K562 (cell line): ENCODE data around the gene NTN4. TPM values are rescaled to one million over a fixed set of nuclear protein-coding genes. Genes with fewer than 3 reads are reported as not detected.

Experiments used
- NCOA2 ChIP-seq, 2 experiments: fragments of 450-650 bp; IDR thresholded peaks; 2 replicates each; pipeline ENCODE4 v1.6.1; 2018; ENCODE audit warnings: mild to moderate bottlenecking in 2 of 2, moderate library complexity in 1 of 2; ENCODE audit not compliant: partially characterized antibody in 2 of 2
- STAG1 ChIP-seq: sonication (generic); formaldehyde crosslinking; IDR thresholded peaks from 2 replicates; pipeline ENCODE4 v1.5.0; 2020; ENCODE audit warnings: missing genetic modification reagents, borderline replicate concordance
- TEAD1 ChIP-seq, 2 experiments: fragments of 450-650 bp in 1 of 2; sonication (generic) in 1 of 2; formaldehyde crosslinking; IDR thresholded peaks; 2 replicates each; pipeline versions ENCODE4 v1.4.0 to v1.8.0; 2020 to 2022; ENCODE audit warnings: mild to moderate bottlenecking in 2 of 2, missing genetic modification reagents in 1 of 2
- YY1 ChIP-seq, 3 experiments: IDR thresholded peaks; 2 replicates each; pipeline ENCODE4 v1.6.1; 2011; ENCODE audit warnings: low read length in 2 of 3, mild to moderate bottlenecking in 2 of 3, moderate library complexity in 2 of 3, borderline replicate concordance in 1 of 3, control low read depth in 1 of 3, low read depth in 1 of 3; ENCODE audit not compliant: insufficient read depth in 3 of 3, insufficient replicate concordance in 2 of 3, control insufficient read depth in 1 of 3, insufficient read length in 1 of 3; ENCODE audit errors: extremely low read depth in 1 of 3
- ZFPM2 ChIP-seq: fragments of 250-450 bp; sonication (Bioruptor Pico); IDR thresholded peaks from 2 replicates; pipeline ENCODE4 v1.5.1; 2022; ENCODE audit warnings: mild to moderate bottlenecking
- polyA plus RNA-seq, 8 experiments: library from polyadenylated mRNA; depleted of rRNA in 4 of 8; stranded (reverse) in 5 of 8; unstranded in 3 of 8; fragments of >200 nt; fragmentation: Nextera tagmentation in 2 of 8; fragmentation: Illumina TruSeq in 1 of 8; extraction: Ambion mirVana in 2 of 8; extraction: Trizol in 1 of 8; gene quantifications; 2 replicates each; pipeline versions ENCODE4 v1.2.1 to v1.2.3, GENCODE V29; 2011 to 2014; ENCODE audit warnings: inconsistent platforms in 1 of 8, missing spikeins in 1 of 8
- total RNA-seq, 7 experiments: library from RNA; depleted of rRNA in 6 of 7; stranded (reverse); fragments of >200 nt in 6 of 7; fragmentation: Illumina TruSeq in 2 of 7; extraction: Trizol in 2 of 7; gene quantifications; 2 replicates each; pipeline versions ENCODE4 v1.2.1 to v1.2.3, GENCODE V29; 2011 to 2021; ENCODE audit warnings: low replicate concordance in 1 of 7
- TF ChIP-seq, protein P1 (sequence below), 2 experiments: fragments of 450-650 bp in 1 of 2; sonication (generic) in 1 of 2; formaldehyde crosslinking in 1 of 2; IDR thresholded peaks; 2 replicates each; pipeline versions ENCODE4 v1.7.1 to v1.9.0; 2016 to 2022; ENCODE audit warnings: inconsistent platforms in 1 of 2, mild to moderate bottlenecking in 1 of 2, missing genetic modification reagents in 1 of 2

The NTN4 gene
- total and polyA plus RNA-seq, 9 of the 15 experiments (the other 6 are each of a cell fraction or from before 2014, with no cell fraction given), result 0.13 TPM; not detected in 8

DNA sequence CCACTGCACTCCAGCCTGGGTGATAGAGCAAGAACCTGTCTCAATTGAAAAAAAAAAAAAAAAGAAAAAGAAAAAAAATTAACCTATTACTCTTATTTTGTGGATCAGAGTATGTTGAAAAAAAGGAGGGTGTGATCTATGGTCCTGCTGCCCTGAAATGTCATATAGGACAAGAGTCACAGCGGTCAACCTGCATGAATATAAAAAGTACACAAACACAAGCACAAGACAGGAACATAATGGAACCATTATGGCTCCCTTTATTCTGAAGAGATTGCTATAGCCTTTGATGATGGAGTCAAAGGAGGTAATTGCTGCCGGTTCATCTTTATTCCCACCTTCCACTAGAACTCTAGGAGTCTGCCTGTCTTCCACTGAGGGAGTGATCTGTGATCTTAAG lies 96.9 kb downstream of the NTN4 start (continued):
- no peak for TF ChIP-seq YY1 (IDR thresholded peaks at IDR 0.05; ENCODE audit: borderline replicate concordance in 1 of 3, control insufficient read depth in 1 of 3, extremely low read depth in 1 of 3, insufficient read depth in 3 of 3, insufficient read length in 1 of 3, insufficient replicate concordance in 2 of 3, low read depth in 1 of 3, low read length in 2 of 3)
- no peak for TF ChIP-seq STAG1 (CRISPR knock-in tag)
- TF ChIP-seq, protein P1, sequence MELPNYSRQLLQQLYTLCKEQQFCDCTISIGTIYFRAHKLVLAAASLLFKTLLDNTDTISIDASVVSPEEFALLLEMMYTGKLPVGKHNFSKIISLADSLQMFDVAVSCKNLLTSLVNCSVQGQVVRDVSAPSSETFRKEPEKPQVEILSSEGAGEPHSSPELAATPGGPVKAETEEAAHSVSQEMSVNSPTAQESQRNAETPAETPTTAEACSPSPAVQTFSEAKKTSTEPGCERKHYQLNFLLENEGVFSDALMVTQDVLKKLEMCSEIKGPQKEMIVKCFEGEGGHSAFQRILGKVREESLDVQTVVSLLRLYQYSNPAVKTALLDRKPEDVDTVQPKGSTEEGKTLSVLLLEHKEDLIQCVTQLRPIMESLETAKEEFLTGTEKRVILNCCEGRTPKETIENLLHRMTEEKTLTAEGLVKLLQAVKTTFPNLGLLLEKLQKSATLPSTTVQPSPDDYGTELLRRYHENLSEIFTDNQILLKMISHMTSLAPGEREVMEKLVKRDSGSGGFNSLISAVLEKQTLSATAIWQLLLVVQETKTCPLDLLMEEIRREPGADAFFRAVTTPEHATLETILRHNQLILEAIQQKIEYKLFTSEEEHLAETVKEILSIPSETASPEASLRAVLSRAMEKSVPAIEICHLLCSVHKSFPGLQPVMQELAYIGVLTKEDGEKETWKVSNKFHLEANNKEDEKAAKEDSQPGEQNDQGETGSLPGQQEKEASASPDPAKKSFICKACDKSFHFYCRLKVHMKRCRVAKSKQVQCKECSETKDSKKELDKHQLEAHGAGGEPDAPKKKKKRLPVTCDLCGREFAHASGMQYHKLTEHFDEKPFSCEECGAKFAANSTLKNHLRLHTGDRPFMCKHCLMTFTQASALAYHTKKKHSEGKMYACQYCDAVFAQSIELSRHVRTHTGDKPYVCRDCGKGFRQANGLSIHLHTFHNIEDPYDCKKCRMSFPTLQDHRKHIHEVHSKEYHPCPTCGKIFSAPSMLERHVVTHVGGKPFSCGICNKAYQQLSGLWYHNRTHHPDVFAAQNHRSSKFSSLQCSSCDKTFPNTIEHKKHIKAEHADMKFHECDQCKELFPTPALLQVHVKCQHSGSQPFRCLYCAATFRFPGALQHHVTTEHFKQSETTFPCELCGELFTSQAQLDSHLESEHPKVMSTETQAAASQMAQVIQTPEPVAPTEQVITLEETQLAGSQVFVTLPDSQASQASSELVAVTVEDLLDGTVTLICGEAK (IDR thresholded peaks at IDR 0.05), result no peak
- TF ChIP-seq, protein P1 (CRISPR knock-in tag; IDR thresholded peaks at IDR 0.05), result no peak
- no peak for TF ChIP-seq ZFPM2
- TF ChIP-seq NCOA2 (IDR thresholded peaks at IDR 0.05; ENCODE audit: partially characterized antibody in 2 of 2), result no peak
- TF ChIP-seq TEAD1 (CRISPR knock-in tag; IDR thresholded peaks at IDR 0.05), result no peak
